ENCODE results near the gene COG1. TPM values are rescaled to one million over a fixed set of nuclear protein-coding genes. Genes with fewer than 3 reads are reported as not detected.

COG1 gene
- total and polyA plus RNA-seq, 2 of the 8 experiments (the other 6 are each of a cell fraction or from before 2014, with no cell fraction given), result 11.0 to 19.5 TPM

- DNase-seq (ENCODE audit: low read depth in 1 of 2, low spot score in 2 of 2) (no peak), FAIRE-seq (no peak)
- Histone ChIP-seq H3K79me2 (ENCODE audit: control insufficient read depth in 1 of 2, insufficient read depth in 2 of 2, low read length in 2 of 2) (no peaks in the 10 kb centered on the region), H3K4me3 (ENCODE audit: extremely low read depth in 1 of 4, insufficient read depth in 2 of 4, low read depth in 3 of 4, low read length in 4 of 4) (no peak overlapping the region), H3K23me2 (ENCODE audit: low read depth, low read length) (0 out of 2 replicates have a peak, but pooled peaks cover 3% of the 10 kb centered on the region), H3K9me3 (ENCODE audit: insufficient read depth in 2 of 2, low read depth in 1 of 2, low read length in 1 of 2) (no peaks in the 10 kb centered on the region), H4K8ac (ENCODE audit: extremely low read depth, insufficient read depth, low read length) (no peak overlapping the region), H3K27me3 (replicated peaks in 1 of 4; ENCODE audit: control insufficient read depth in 3 of 4, extremely low read depth in 1 of 4, insufficient read depth in 3 of 4, low read length in 3 of 4) (no peaks in the 10 kb centered on the region; a peak in 2 of 7 replicates), H3K79me1 (ENCODE audit: low read depth, low read length) (no peaks in the 10 kb centered on the region), H3K56ac (replicated peaks; ENCODE audit: insufficient read length, low read depth, low read length) (no peak overlapping the region), H3K23ac (ENCODE audit: insufficient read length) (no peak overlapping the region), H2AK5ac (ENCODE audit: low read depth, low read length) (no peak overlapping the region), H3K27ac (ENCODE audit: low read depth, low read length) (no peak overlapping the region), H2BK120ac (replicated peaks; ENCODE audit: low read depth, low read length) (no peak overlapping the region), H3K36me3 (ENCODE audit: control insufficient read depth in 2 of 4, insufficient read depth in 4 of 4, low read length in 3 of 4) (no peaks in the 10 kb centered on the region), H2AFZ (ENCODE audit: low read length) (peak overlapping the region; percentile 38; the same call in 1 of the 2 replicates), H2BK15ac (ENCODE audit: low read length) (0 out of 2 replicates have a peak overlapping the region, but pooled peaks have one; percentile 88), H4K20me1 (replicated peaks in 1 of 2; ENCODE audit: control insufficient read depth in 1 of 2, insufficient read depth in 2 of 2, low read length in 2 of 2) (no peaks in the 10 kb centered on the region), H3K4me1 (replicated peaks in 1 of 4; ENCODE audit: control insufficient read depth in 3 of 4, insufficient read depth in 4 of 4, low read length in 3 of 4) (peaks cover 5 to 10% (median 8%) of the 10 kb centered on the region in 4 experiments; a peak in 6 of 7 replicates), H3K4me2 (ENCODE audit: insufficient read depth in 1 of 2, low read depth in 2 of 2, low read length in 2 of 2) (no peak overlapping the region), H2BK20ac (ENCODE audit: low read length) (0 out of 2 replicates have a peak overlapping the region, but pooled peaks have one; percentile 2), H2BK5ac (ENCODE audit: low read depth, low read length) (no peak overlapping the region), H3K4ac (replicated peaks; ENCODE audit: insufficient read length, low read depth, low read length) (no peak overlapping the region), H3K18ac (ENCODE audit: extremely low read depth, low read length) (peak overlapping the region; percentile 75; the same call in 1 of the 2 replicates), H3K14ac (ENCODE audit: insufficient read length) (no peak overlapping the region), H2BK12ac (ENCODE audit: low read depth, low read length) (peak overlapping the region; percentile 72; the same call in 1 of the 2 replicates), H4K5ac (ENCODE audit: insufficient read length, low read depth, low read length) (no peak overlapping the region), H3K9ac (replicated peaks in 1 of 4; ENCODE audit: extremely low read depth in 1 of 4, low read depth in 3 of 4, low read length in 3 of 4) (no peak overlapping the region; a peak in 1 of 7 replicates), H4K91ac (replicated peaks; ENCODE audit: insufficient read length, low read length) (no peak overlapping the region)
- ChIA-PET CTCF (ENCODE audit: partially characterized antibody) (interaction anchor here (0.6 to 3.2 kb wide), 36 partner anchors 8 to 969 kb away, joined by 3 to 41 read pairs (median 4); partner anchors contain the start of gene SSTR2), POLR2A (ENCODE audit: partially characterized antibody) (interaction anchor here (3.2 kb wide), 1 partner anchor 10 kb away, joined by 11 read pairs; no protein-coding TSS in a partner anchor)
- WGBS, 2 experiments (ENCODE audit: extremely low coverage in 1 of 2, insufficient coverage in 1 of 2, insufficient read length in 1 of 2, insufficient replicate concordance in 2 of 2, low coverage in 1 of 2, low lambda C conversion rate in 2 of 2, missing lambda C conversion rate in 1 of 2), result 80% methylated on average over 8 of the region's 8 CpGs; no CpG with 5 or more reads in 1 of the 2 experiments
- TF ChIP-seq RBBP5 (IDR thresholded peaks at IDR 0.05; ENCODE audit: borderline replicate concordance, low read depth, low read length) (no peak), SUZ12 (IDR thresholded peaks at IDR 0.05; ENCODE audit: low read length) (no peak), EGR1 (IDR thresholded peaks at IDR 0.05; ENCODE audit: borderline replicate concordance, low read depth, low read length) (no peak), MAFK (IDR thresholded peaks at IDR 0.05; ENCODE audit: low read depth, low read length) (no peak), TCF12 (IDR thresholded peaks at IDR 0.05; ENCODE audit: low read depth, low read length) (no peak), JUN (IDR thresholded peaks at IDR 0.05; ENCODE audit: low read depth, low read length) (no peak), BRCA1 (IDR thresholded peaks at IDR 0.05; ENCODE audit: low read depth, low read length) (no peak), CTBP2 (IDR thresholded peaks at IDR 0.05; ENCODE audit: borderline replicate concordance, insufficient read depth, insufficient read length, low read length) (no peak), SAP30 (IDR thresholded peaks at IDR 0.05; ENCODE audit: insufficient read depth, insufficient replicate concordance, low read length) (no peak), NANOG (IDR thresholded peaks at IDR 0.05; ENCODE audit: insufficient read depth, low read depth, low read length, poor library complexity, severe bottlenecking) (no peak), GTF2F1 (IDR thresholded peaks at IDR 0.05; ENCODE audit: borderline replicate concordance, low read depth, low read length) (no peak), CBX5 (IDR thresholded peaks at IDR 0.05; ENCODE audit: low read depth, low read length) (no peak)
Measured at GRCh38 chr17:73156887-73157520, 35.9 kb upstream of the COG1 start.
